ENCODE results near the gene MARCHF7. TPM values are rescaled to one million over a fixed set of nuclear protein-coding genes. Genes with fewer than 3 reads are reported as not detected.
A peak's percentile ranks its signal among the peaks of the same experiment; 100 is the strongest.
"Not testable (repeated sequence)": the region's sequence is repeated elsewhere in the genome, so short reads cannot be mapped to it uniquely, and the experiment has no call there.

The MARCHF7 gene
- total RNA-seq, 4 donors from 2014 or later = 105 to 203 (median 132) TPM

DNA sequence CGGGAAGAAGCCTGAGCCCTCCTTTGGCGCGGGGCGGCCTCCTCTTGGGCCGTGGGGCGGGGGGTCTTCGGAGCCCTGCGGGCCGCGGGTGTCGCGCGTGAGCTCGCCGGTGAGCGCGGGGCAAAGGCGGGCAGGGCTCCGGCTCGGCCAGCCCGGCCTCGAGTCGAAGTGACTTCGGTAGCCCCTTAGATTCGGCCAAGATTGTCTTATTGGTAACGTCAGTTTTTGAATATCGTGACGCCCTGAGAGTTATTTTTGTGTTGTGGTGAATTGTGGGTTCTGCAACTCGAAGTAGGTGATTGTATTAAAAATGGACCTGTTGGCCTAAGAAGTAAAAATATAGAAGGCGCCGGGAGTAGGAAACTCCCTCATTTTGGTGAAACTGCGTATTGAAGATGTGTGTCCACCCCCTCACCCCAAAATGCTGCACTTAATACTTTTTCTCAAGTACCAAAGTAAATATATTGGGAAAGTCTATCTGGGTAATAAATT lies 669 bp downstream of the MARCHF7 start:
- Histone ChIP-seq H3K27me3 (no peaks in the 10 kb centered on the region), H3K27ac (peak overlapping the region; percentile 99), H3K4me3 (replicated peaks in 1 of 3) (peak overlapping the region; percentile 90 to 99 (median 99)), H3K4me1 (peaks cover 28 to 34% of the 10 kb centered on the region in 2 donors), H3K36me3 (peaks cover 4% of the 10 kb centered on the region in 2 donors), H3K9me3 (no peaks in the 10 kb centered on the region)
- TF ChIP-seq, protein P1, sequence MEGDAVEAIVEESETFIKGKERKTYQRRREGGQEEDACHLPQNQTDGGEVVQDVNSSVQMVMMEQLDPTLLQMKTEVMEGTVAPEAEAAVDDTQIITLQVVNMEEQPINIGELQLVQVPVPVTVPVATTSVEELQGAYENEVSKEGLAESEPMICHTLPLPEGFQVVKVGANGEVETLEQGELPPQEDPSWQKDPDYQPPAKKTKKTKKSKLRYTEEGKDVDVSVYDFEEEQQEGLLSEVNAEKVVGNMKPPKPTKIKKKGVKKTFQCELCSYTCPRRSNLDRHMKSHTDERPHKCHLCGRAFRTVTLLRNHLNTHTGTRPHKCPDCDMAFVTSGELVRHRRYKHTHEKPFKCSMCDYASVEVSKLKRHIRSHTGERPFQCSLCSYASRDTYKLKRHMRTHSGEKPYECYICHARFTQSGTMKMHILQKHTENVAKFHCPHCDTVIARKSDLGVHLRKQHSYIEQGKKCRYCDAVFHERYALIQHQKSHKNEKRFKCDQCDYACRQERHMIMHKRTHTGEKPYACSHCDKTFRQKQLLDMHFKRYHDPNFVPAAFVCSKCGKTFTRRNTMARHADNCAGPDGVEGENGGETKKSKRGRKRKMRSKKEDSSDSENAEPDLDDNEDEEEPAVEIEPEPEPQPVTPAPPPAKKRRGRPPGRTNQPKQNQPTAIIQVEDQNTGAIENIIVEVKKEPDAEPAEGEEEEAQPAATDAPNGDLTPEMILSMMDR (IDR thresholded peaks at IDR 0.05) = no peak
- no peak for TF ChIP-seq POLR2A (IDR thresholded peaks at IDR 0.05)
- WGBS, 2 donors = 0 to 1% methylated on average over 21 to 29 of the region's 32 CpGs
- intact Hi-C loops (cut with DNase I) = loop anchor here (10.0 kb wide), 1 partner anchor 88 kb away; no protein-coding TSS in a partner anchor
- no peak for DNase-seq

DNA sequence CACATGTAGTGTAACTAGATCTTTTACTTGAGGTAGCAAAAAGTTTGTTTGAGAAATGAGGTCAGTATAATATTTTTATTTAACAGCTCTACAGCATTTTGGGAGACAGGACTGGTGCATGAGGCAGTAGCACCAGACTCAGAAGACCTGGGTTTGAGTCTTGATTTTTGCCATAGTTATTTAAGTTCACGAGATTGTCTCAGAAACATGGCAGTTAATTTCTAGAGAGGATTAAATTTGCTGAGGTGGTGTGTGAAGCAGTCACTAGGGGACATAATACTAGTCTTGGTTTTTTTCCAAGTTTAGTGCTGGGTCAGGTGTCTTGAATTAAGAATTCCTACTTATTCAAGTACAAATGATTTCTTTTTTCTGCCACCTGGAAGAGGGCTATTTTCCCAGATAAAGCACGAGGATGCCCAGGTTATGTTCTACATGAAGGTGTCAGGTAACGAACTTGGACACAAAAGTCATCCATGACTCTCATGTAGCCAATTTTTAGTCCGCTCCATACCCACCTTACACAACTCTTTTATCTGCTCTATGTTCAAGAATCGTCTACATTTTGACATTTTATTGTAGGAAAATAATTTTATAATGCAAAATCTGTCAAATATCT lies 1.4 kb downstream of the MARCHF7 start:
- WGBS, 2 donors = 41 to 43% methylated on average over 5 of the region's 5 CpGs
- DNase-seq = no peak
- Histone ChIP-seq H3K27me3 (no peaks in the 10 kb centered on the region), H3K36me3 (peaks cover 4% of the 10 kb centered on the region in 2 donors), H3K4me1 (peaks cover 33 to 40% of the 10 kb centered on the region in 2 donors), H3K4me3 (replicated peaks in 1 of 3) (peak overlapping the region in 2 of 3 donors; percentile 90 to 99), H3K27ac (peak overlapping the region; percentile 99), H3K9me3 (no peaks in the 10 kb centered on the region)
- intact Hi-C loops (cut with DNase I) = loop anchor here (10.0 kb wide), 1 partner anchor 89 kb away; no protein-coding TSS in a partner anchor
- TF ChIP-seq POLR2A (IDR thresholded peaks at IDR 0.05) = no peak
- TF ChIP-seq, protein P1 (IDR thresholded peaks at IDR 0.05) = no peak

DNA sequence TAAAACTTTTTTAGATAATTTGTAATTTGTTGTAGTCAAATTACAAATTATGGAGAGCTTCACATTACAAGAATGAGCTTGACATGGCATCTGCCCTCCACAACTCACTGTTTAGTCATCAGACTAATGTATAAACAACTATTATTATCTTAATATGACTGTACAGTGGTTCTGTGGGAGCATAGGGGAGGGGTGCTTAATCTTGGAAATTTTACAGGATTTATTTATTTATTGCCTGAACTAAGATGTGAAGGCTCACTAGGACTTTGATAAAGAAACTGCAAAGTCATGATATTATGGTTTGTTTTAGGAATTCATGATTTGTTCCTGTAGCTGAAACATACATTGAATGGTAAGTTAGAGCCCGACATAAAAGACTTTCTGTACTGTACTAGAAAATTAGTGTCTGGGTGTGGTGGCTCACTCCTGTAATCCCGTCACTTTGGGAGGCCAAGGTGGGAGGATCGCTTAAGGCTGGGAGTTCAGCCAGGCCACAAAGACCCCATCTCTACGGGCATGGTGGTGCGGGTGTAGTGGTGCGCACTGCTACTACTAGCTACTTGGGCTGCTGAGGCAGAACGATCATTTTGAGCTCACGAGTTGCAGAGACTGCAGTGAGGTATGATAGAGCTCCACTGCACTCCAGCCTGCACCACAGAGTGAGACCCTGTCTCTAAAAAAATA lies 2.1 kb downstream of the MARCHF7 start:
- Histone ChIP-seq H3K4me1 (peaks cover 33 to 40% of the 10 kb centered on the region in 2 donors), H3K9me3 (no peaks in the 10 kb centered on the region), H3K27ac (no peak overlapping the region), H3K27me3 (no peaks in the 10 kb centered on the region), H3K36me3 (peaks cover 4% of the 10 kb centered on the region in 2 donors), H3K4me3 (replicated peaks in 1 of 3) (peak overlapping the region in 1 of 3 donors; percentile 90)
- 75 to 80% methylated on average over 8 of the region's 8 CpGs for WGBS, 2 donors
- no peak for DNase-seq
- intact Hi-C loops (cut with DNase I) = loop anchor here (10.0 kb wide), 1 partner anchor 90 kb away; no protein-coding TSS in a partner anchor
- TF ChIP-seq, protein P1 (IDR thresholded peaks at IDR 0.05) = no peak
- TF ChIP-seq POLR2A (IDR thresholded peaks at IDR 0.05) = no peak

DNA sequence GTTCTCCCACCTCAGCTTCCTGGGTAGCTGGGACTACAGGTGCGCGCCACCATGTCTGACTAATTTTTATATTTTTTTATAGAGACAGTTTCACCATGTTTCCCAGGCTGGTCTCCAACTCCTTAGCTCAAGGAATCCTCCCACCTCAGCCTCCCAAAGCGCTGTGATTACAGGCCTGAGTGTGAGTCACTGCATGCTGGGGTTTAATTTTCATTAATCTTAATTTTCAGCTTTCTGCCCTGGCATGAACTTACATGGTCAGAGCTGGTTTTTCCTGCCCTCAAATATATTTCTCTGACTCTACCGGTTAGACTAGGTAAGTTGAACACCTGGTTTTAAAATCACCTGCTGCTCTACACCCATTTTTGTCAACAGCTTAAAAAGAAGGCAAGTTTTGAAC lies 3.1 kb downstream of the MARCHF7 start:
- Histone ChIP-seq H3K9me3 (no peaks in the 10 kb centered on the region), H3K36me3 (peaks cover 4% of the 10 kb centered on the region in 2 donors), H3K4me1 (peaks cover 33 to 40% of the 10 kb centered on the region in 2 donors), H3K27ac (no peak overlapping the region), H3K27me3 (no peaks in the 10 kb centered on the region), H3K4me3 (replicated peaks in 1 of 3) (no peak overlapping the region)
- TF ChIP-seq, protein P1 (IDR thresholded peaks at IDR 0.05) = no peak
- TF ChIP-seq POLR2A (IDR thresholded peaks at IDR 0.05) = no peak
- no peak for DNase-seq
- WGBS, 2 donors = 89 to 90% methylated on average over 4 of the region's 4 CpGs
- intact Hi-C loops (cut with DNase I) = loop anchor here (10.0 kb wide), 1 partner anchor 91 kb away; no protein-coding TSS in a partner anchor

DNA sequence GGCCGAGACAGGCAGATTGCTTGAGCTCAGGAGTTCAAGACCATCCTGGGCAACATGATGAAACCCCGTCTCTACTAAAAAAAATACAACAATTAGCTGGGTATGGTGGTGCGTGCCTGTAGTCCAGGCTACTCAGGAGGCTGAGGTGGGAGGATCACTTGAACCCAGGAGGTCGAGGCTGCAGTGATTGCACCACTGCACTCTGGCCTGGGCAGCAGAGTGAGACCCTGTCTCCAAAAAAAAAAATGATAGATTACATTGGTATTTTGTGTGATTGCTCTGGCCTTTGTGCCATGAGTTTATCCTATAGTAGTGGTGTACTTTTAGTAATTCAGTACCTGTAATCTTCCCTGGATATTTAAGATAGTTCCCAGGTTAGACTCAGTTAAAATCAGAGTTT lies 4.1 kb downstream of the MARCHF7 start:
- intact Hi-C loops (cut with DNase I) = loop anchor here (10.0 kb wide), 1 partner anchor 92 kb away; no protein-coding TSS in a partner anchor
- not testable (repeated sequence) for DNase-seq; H3K4me3 ChIP-seq (replicated peaks in 1 of 3); H3K27me3 ChIP-seq; H3K36me3 ChIP-seq; H3K9me3 ChIP-seq; H3K27ac ChIP-seq
- WGBS, 2 donors = 97 to 100% methylated on average over 4 of the region's 4 CpGs
- H3K4me1 ChIP-seq = peaks cover 33 to 36% of the 10 kb centered on the region in 2 donors

Data from thyroid gland (tissue), 4 donors.